Ascending aorta (tissue), 2 donors: ENCODE data around the gene CLEC4G. TPM values are rescaled to one million over a fixed set of nuclear protein-coding genes. Genes with fewer than 3 reads are reported as not detected.

Source experiments
- DNase-seq, 2 donors: peaks; one replicate each; pipeline ENCODE4 v3.0.0-alpha.2; 2019; ENCODE audit warnings: low spot score in 2 of 2
- H3K27ac ChIP-seq, 2 donors: fragments of 200-600 bp; sonication (generic); one replicate each; pipeline ENCODE4 v1.5.1; 2016 to 2017; ENCODE audit warnings: mild to moderate bottlenecking in 1 of 2
- H3K27me3 ChIP-seq: fragments of 200-600 bp; sonication (generic); one replicate; pipeline ENCODE4 v1.5.1; 2017
- H3K36me3 ChIP-seq, 2 donors: fragments of 200-600 bp; sonication (generic); one replicate each; pipeline ENCODE4 v1.5.1; 2016
- H3K4me1 ChIP-seq, 2 donors: fragments of 200-600 bp; sonication (generic); one replicate each; pipeline ENCODE4 v1.5.1; 2016 to 2017; ENCODE audit warnings: mild to moderate bottlenecking in 1 of 2
- H3K4me3 ChIP-seq, 2 donors: fragments of 200-600 bp; sonication (generic); one replicate each; pipeline ENCODE4 v1.5.1; 2016 to 2017; ENCODE audit warnings: mild to moderate bottlenecking in 1 of 2
- H3K9me3 ChIP-seq, 2 donors: fragments of 200-600 bp; sonication (generic); one replicate each; pipeline ENCODE4 v1.5.1; 2016
- CTCF ChIP-seq, 3 experiments: fragments of 200-600 bp in 2 of 3; fragments of 450-650 bp in 1 of 3; sonication (generic) in 2 of 3; IDR thresholded peaks; one replicate each; pipeline ENCODE4 v1.5.1; 2016 to 2019; ENCODE audit warnings: antibody characterized with exemption in 3 of 3, mild to moderate bottlenecking in 1 of 3, moderate library complexity in 1 of 3
- intact Hi-C: fragments of 100-400 bp; cut with DNase I; formaldehyde crosslinking; loops from one replicate; pipeline ENCODE4 v1.15.1; 2023
- total RNA-seq: library from RNA; depleted of rRNA; stranded (reverse); fragments of >200 nt; gene quantifications from one replicate; pipeline ENCODE4 v1.1.0, GENCODE V29; 2016

CLEC4G gene
- total RNA-seq, 1 donor from 2014 or later = 1.7 TPM

- no peaks in the 10 kb centered on the region for H3K4me1 ChIP-seq
- DNase-seq = no peak
- no peaks in the 10 kb centered on the region for H3K27me3 ChIP-seq
- H3K27ac ChIP-seq = no peak overlapping the region
- H3K4me3 ChIP-seq = no peak overlapping the region
- H3K9me3 ChIP-seq = no peaks in the 10 kb centered on the region
- peaks cover 9 to 13% of the 10 kb centered on the region in 2 donors for H3K36me3 ChIP-seq
- TF ChIP-seq CTCF (IDR thresholded peaks at IDR 0.05) = no peak
- intact Hi-C loops = no loop called here
Observed at GRCh38 chr19:7689165-7689564, 42.7 kb downstream of the CLEC4G start.

GRCh38 chr19:7687177-7687576 is 44.7 kb downstream of the CLEC4G start:
- intact Hi-C loops = no loop called here
- no peaks in the 10 kb centered on the region for H3K9me3 ChIP-seq
- peaks cover 1% of the 10 kb centered on the region in 2 donors for H3K4me1 ChIP-seq
- peaks cover 27 to 31% of the 10 kb centered on the region in 2 donors for H3K36me3 ChIP-seq
- no peak overlapping the region for H3K27ac ChIP-seq
- TF ChIP-seq CTCF (IDR thresholded peaks at IDR 0.05) = no peak
- H3K27me3 ChIP-seq = no peaks in the 10 kb centered on the region
- no peak overlapping the region for H3K4me3 ChIP-seq
- no peak for DNase-seq

GRCh38 chr19:7685546-7686445 is 46.1 kb downstream of the CLEC4G start:
- H3K4me1 ChIP-seq = peaks cover 4 to 8% of the 10 kb centered on the region in 2 donors
- H3K9me3 ChIP-seq = no peaks in the 10 kb centered on the region
- DNase-seq = no peak
- intact Hi-C loops = no loop called here
- H3K4me3 ChIP-seq = no peak overlapping the region
- no peak for TF ChIP-seq CTCF (IDR thresholded peaks at IDR 0.05)
- peaks cover 28 to 33% of the 10 kb centered on the region in 2 donors for H3K36me3 ChIP-seq
- H3K27me3 ChIP-seq = no peaks in the 10 kb centered on the region
- H3K27ac ChIP-seq = no peak overlapping the region

GRCh38 chr19:7682175-7682855 is 49.6 kb downstream of the CLEC4G start:
- Histone ChIP-seq H3K36me3 (peaks cover 28 to 33% of the 10 kb centered on the region in 2 donors), H3K4me1 (peaks cover 4 to 11% of the 10 kb centered on the region in 2 donors), H3K27me3 (no peaks in the 10 kb centered on the region), H3K4me3 (peak overlapping the region; percentile 98 to 99), H3K27ac (no peak overlapping the region), H3K9me3 (no peaks in the 10 kb centered on the region)
- no peak for TF ChIP-seq CTCF (IDR thresholded peaks at IDR 0.05)
- intact Hi-C loops = no loop called here
- DNase-seq = no peak

DNA sequence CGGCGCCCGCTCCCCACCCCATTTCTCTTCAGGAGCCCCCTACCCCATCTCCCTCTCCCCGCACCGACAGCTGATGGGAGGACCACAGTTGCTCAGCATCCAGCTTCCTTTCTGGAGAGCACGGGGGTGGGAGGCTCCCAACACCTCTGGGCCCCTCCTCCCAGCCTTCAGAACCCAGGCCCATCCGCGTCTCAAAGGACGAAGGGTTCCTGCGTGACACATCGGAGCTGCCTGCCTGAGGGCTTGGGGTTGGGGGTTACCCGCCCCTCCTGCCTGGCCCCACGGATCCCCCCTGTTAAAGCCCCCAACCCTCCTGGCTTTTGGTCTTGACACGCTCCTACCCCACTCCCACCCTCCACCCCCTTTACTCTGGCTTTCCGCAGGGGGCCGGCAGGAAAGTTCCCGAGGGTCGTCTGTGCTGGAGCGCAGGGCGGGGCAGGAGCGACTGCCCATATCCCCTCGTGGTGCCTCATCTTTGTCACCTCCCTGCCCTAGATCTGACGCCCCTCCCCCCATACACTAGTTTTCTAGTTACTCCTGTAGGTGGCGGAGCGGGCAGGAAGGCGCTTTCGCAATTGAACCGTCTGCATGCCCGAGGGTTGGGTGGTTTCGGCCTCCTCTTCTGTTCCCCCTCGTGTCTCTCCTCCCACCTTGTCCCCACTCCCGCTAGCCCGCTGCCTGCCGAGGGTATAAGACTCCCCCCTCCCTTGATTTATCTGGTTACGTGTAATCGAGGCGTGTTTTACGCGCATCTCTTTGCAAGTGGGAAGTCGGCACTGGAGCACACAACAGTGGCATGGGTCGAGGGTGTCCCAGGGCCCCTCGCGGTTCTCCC is 50.4 kb downstream of the CLEC4G start:
- DNase-seq = peak; percentile 39 to 87
- Histone ChIP-seq H3K27ac (peak overlapping the region; percentile 77 to 81), H3K4me3 (peak overlapping the region; percentile 98 to 99), H3K4me1 (peaks cover 4 to 11% of the 10 kb centered on the region in 2 donors), H3K27me3 (no peaks in the 10 kb centered on the region), H3K9me3 (no peaks in the 10 kb centered on the region), H3K36me3 (peaks cover 28 to 33% of the 10 kb centered on the region in 2 donors)
- peak; percentile 33 to 53 (median 51) for TF ChIP-seq CTCF (IDR thresholded peaks at IDR 0.05)
- intact Hi-C loops = loop anchor here (2.0 kb wide), 3 partner anchors 113 to 579 kb away; no protein-coding TSS in a partner anchor
